IMR-90 (cell line): ENCODE data around the gene SLC2A1. TPM values are rescaled to one million over a fixed set of nuclear protein-coding genes. Genes with fewer than 3 reads are reported as not detected.

ENCODE experiments used
- ATAC-seq: fragments of 200-7000 bp; cut with Tn5 transposase; 2 replicates; pipeline ENCODE4 v1.9.1; 2020; ENCODE audit warnings: low read depth, mild to moderate bottlenecking, moderate library complexity
- BruUV-seq: library from RNA; stranded (reverse); fragments of 400-500 nt; replicated peaks from 2 replicates; lab custom pipeline; 2021; lab: Mats Ljungman, UMichigan
- CTCF ChIA-PET: fragments of 300-600 bp; formaldehyde crosslinking; extraction: SDS; loops from one replicate; lab custom pipeline; 2021; ENCODE audit warnings: antibody characterized with exemption; lab: Yijun Ruan, JAX
- POLR2A ChIA-PET: fragments of 300-600 bp; sonication (Branson Sonifier 250); formaldehyde crosslinking; loops from one replicate; lab custom pipeline; 2022; ENCODE audit warnings: antibody characterized with exemption; ENCODE audit not compliant: unreplicated experiment; lab: Charles Lee
- DNase-seq: peaks from one replicate; pipeline ENCODE4 v3.0.0; 2013
- H2AFZ ChIP-seq: replicated peaks from 2 replicates; pipeline ENCODE3; 2013; ENCODE audit warnings: low read length, mild to moderate bottlenecking; ENCODE audit not compliant: poor library complexity
- H2AK5ac ChIP-seq: 2 replicates; pipeline ENCODE4 v1.6.1; 2013; ENCODE audit warnings: low read depth, low read length, inconsistent platforms
- H2AK9ac ChIP-seq: replicated peaks from 2 replicates; pipeline ENCODE3; 2013; ENCODE audit warnings: mild to moderate bottlenecking, low read depth, low read length, moderate library complexity; ENCODE audit not compliant: poor library complexity
- H2BK120ac ChIP-seq: 2 replicates; pipeline ENCODE4 v1.6.1; 2013; ENCODE audit warnings: low read depth, low read length, inconsistent platforms
- H2BK15ac ChIP-seq: 3 replicates; pipeline ENCODE4 v1.6.1; 2013; ENCODE audit warnings: low read depth, low read length, inconsistent platforms
- H2BK20ac ChIP-seq: 2 replicates; pipeline ENCODE4 v1.6.1; 2013; ENCODE audit warnings: low read depth, mild to moderate bottlenecking, inconsistent platforms, low read length, moderate library complexity
- H2BK5ac ChIP-seq: 2 replicates; pipeline ENCODE4 v1.6.1; 2013; ENCODE audit warnings: mild to moderate bottlenecking, low read depth, low read length, inconsistent platforms; ENCODE audit not compliant: poor library complexity, severe bottlenecking
- H3K14ac ChIP-seq: replicated peaks from 2 replicates; pipeline ENCODE4 v1.6.1; 2013; ENCODE audit warnings: low read depth, low read length, inconsistent platforms
- H3K18ac ChIP-seq: 2 replicates; pipeline ENCODE4 v1.6.1; 2013; ENCODE audit warnings: low read depth, low read length, control low read depth
- H3K23ac ChIP-seq: 2 replicates; pipeline ENCODE4 v1.6.1; 2013; ENCODE audit warnings: low read depth, low read length, inconsistent platforms
- H3K27ac ChIP-seq: 2 replicates; pipeline ENCODE4 v1.5.1; 2013; ENCODE audit warnings: mild to moderate bottlenecking, control low read depth, low read length; ENCODE audit not compliant: insufficient read depth
- H3K27me3 ChIP-seq: 2 replicates; pipeline ENCODE4 v1.6.1; 2013; ENCODE audit warnings: low read length; ENCODE audit not compliant: control insufficient read depth, insufficient read depth
- H3K36me3 ChIP-seq: 2 replicates; pipeline ENCODE4 v1.6.1; 2013; ENCODE audit warnings: low read length, mixed read lengths; ENCODE audit not compliant: control insufficient read depth, insufficient read depth
- H3K4ac ChIP-seq: 2 replicates; pipeline ENCODE4 v1.6.1; 2013; ENCODE audit warnings: low read depth, low read length, inconsistent platforms
- H3K4me1 ChIP-seq: 2 replicates; pipeline ENCODE4 v1.6.1; 2013; ENCODE audit warnings: low read length, mixed read lengths; ENCODE audit not compliant: control insufficient read depth, insufficient read depth
- H3K4me2 ChIP-seq: 2 replicates; pipeline ENCODE4 v1.6.1; 2013; ENCODE audit warnings: low read depth, mild to moderate bottlenecking, control low read depth, low read length, moderate library complexity
- H3K4me3 ChIP-seq: 2 replicates; pipeline ENCODE4 v1.5.1; 2013; ENCODE audit warnings: low read depth, mild to moderate bottlenecking, control low read depth, low read length, moderate library complexity; ENCODE audit not compliant: insufficient read depth
- H3K56ac ChIP-seq: 2 replicates; pipeline ENCODE4 v1.6.1; 2013; ENCODE audit warnings: low read length, inconsistent platforms; ENCODE audit not compliant: insufficient read depth; ENCODE audit errors: extremely low read depth
- H3K79me1 ChIP-seq, 2 experiments: 2 replicates each; pipeline ENCODE4 v1.6.1; 2013; ENCODE audit warnings: low read length in 2 of 2, inconsistent platforms in 1 of 2, low read depth in 1 of 2
- H3K9ac ChIP-seq: 2 replicates; pipeline ENCODE4 v1.6.1; 2013; ENCODE audit warnings: low read depth, low read length, control low read depth
- H3K9me1 ChIP-seq: 2 replicates; pipeline ENCODE4 v1.6.1; 2013; ENCODE audit warnings: low read length, inconsistent platforms; ENCODE audit not compliant: insufficient read depth
- H3K9me3 ChIP-seq: 2 replicates; pipeline ENCODE4 v1.6.1; 2013; ENCODE audit warnings: low read length; ENCODE audit not compliant: control insufficient read depth, insufficient read depth
- H4K20me1 ChIP-seq: 2 replicates; pipeline ENCODE4 v1.6.1; 2013; ENCODE audit warnings: low read length, inconsistent platforms; ENCODE audit not compliant: insufficient read depth
- H4K5ac ChIP-seq: 2 replicates; pipeline ENCODE4 v1.6.1; 2013; ENCODE audit warnings: mild to moderate bottlenecking, low read depth, low read length, control low read depth
- H4K8ac ChIP-seq, 2 experiments: 2 replicates each; pipeline ENCODE4 v1.6.1; 2013; ENCODE audit warnings: low read depth in 2 of 2, low read length in 2 of 2, control low read depth in 1 of 2, inconsistent platforms in 1 of 2
- H4K91ac ChIP-seq: 2 replicates; pipeline ENCODE4 v1.6.1; 2013; ENCODE audit warnings: low read depth, low read length, inconsistent platforms; ENCODE audit not compliant: insufficient read depth
- CHD1 ChIP-seq: IDR thresholded peaks from 2 replicates; pipeline ENCODE4 v1.6.1; 2012; ENCODE audit warnings: low read depth, low read length, improper control_type of control experiment
- FOS ChIP-seq: fragments of 150-350 bp; IDR thresholded peaks from 2 replicates; pipeline ENCODE4 v1.6.1; 2016; ENCODE audit warnings: low read depth, low read length
- MAZ ChIP-seq: IDR thresholded peaks from 2 replicates; pipeline ENCODE4 v1.6.1; 2012; ENCODE audit warnings: low read depth, mild to moderate bottlenecking, low read length, improper control_type of control experiment, moderate library complexity, borderline replicate concordance
- NFE2L2 ChIP-seq: fragments of 150-350 bp; IDR thresholded peaks from 2 replicates; pipeline ENCODE4 v1.6.1; 2016; ENCODE audit warnings: low read depth, mild to moderate bottlenecking, low read length
- POLR2A ChIP-seq: IDR thresholded peaks from 2 replicates; pipeline ENCODE4 v1.6.1; 2012; ENCODE audit warnings: mild to moderate bottlenecking, low read depth, low read length
- WGBS, 2 experiments: methylation state at CpG; one replicate each; pipeline versions ENCODE4 v1.1.5 to v1.1.7; 2013; ENCODE audit warnings: missing lambda C conversion rate in 2 of 2; ENCODE audit not compliant: insufficient read length in 1 of 2; ENCODE audit errors: extremely low coverage in 2 of 2; 5-methylcytosine and 5-hydroxymethylcytosine counted together
- dilution Hi-C: fragments of 300-500 bp; cut with HindIII; formaldehyde crosslinking; loops from one replicate; pipeline ENCODE4 v1.14.3; 2018; ENCODE audit warnings: low sequenced_read_pairs; ENCODE audit not compliant: unreplicated experiment
- in situ Hi-C: fragments of 300-500 bp; cut with MboI; formaldehyde crosslinking; loops from 3 replicates; pipeline ENCODE4 v1.14.3; 2019; ENCODE audit warnings: low sequenced_read_pairs, inconsistent platforms, mixed read lengths
- intact Hi-C: fragments of 100-400 bp; cut with micrococcal nuclease; formaldehyde crosslinking; loops from 2 replicates; pipeline ENCODE4 v1.10.0; 2022
- polyA plus RNA-seq, 3 experiments: library from polyadenylated mRNA; depleted of rRNA; stranded (reverse); fragments of >200 nt; gene quantifications; 2 replicates each; pipeline ENCODE4 v1.2.3, GENCODE V29; 2012; ENCODE audit warnings: low replicate concordance in 1 of 3
- total RNA-seq: library from RNA; depleted of rRNA; stranded (reverse); fragments of >200 nt; gene quantifications from 2 replicates; pipeline ENCODE4 v1.2.3, GENCODE V29; 2012

The SLC2A1 gene
- total and polyA plus RNA-seq, 2 of the 4 experiments (the other 2 are of a cell fraction) = 200 to 395 TPM

DNA sequence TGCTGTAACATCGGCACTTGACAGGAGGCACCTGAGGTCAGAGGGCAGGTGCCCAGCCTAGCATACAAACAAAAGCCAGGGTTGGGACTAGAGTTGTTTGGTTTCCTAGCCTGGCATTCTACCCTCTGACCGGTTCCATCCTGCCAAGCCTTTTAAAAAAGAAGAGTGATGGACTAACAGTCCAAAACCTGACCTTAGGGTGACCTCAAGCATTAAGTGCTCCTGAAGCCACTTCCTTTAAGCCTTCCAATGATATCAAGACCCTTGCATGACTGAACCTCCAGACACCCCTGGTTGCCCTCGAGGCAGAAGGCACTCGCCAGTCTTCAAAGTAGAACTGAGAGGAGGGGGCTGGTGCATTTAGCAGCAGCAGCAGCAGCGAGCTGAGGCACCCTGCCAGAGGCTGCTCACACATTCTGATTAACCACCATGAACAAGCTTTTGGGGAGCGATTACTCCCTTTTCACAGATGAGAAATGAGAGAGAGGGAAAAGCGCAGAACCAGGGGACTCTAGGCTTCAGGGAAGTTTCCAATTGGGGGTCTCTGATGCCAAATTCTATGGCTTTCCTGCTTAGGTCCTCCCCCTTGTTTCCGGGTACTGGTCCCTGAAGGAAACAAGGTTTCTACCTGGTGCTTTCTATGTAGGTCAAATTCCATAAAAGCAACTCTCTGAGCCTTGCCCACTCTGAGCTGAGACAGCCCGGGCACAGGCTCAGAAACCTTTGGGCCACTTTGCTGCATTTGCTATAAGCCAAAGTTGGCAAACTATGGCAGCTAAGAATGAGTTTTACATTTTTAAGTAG is 9.2 kb downstream of the SLC2A1 start:
- H3K23ac ChIP-seq = peak overlapping the region; percentile 52
- H4K91ac ChIP-seq = peak overlapping the region; percentile 86
- in situ Hi-C loops (no loop called here), dilution Hi-C loops (no loop called here), intact Hi-C loops (no loop called here)
- peaks cover 45% of the 10 kb centered on the region for H3K36me3 ChIP-seq
- peak overlapping the region; percentile 59 to 65 for H4K8ac ChIP-seq
- H3K56ac ChIP-seq = peak overlapping the region; percentile 67; the same call in 1 of the 2 replicates
- ATAC-seq = no peak
- TF ChIP-seq POLR2A = no peak
- no peak for TF ChIP-seq CHD1
- no peak for TF ChIP-seq NFE2L2
- TF ChIP-seq FOS = no peak
- TF ChIP-seq MAZ = no peak
- H4K5ac ChIP-seq = peak overlapping the region; percentile 53; the same call in 1 of the 2 replicates
- H3K4me2 ChIP-seq = peak overlapping the region; percentile 32
- H2BK120ac ChIP-seq = peak overlapping the region; percentile 97
- H3K9ac ChIP-seq = peak overlapping the region; percentile 19; the same call in 1 of the 2 replicates
- CTCF ChIA-PET = interaction anchor here (0.9 kb wide), 1 partner anchor 124 kb away, joined by 3 read pairs; no protein-coding TSS in a partner anchor
- peak overlapping the region; percentile 53; the same call in 2 of the 3 replicates for H2BK15ac ChIP-seq
- H2AK9ac ChIP-seq = peak overlapping the region; percentile 87
- H2BK20ac ChIP-seq = peak overlapping the region; percentile 87
- H3K27me3 ChIP-seq = no peaks in the 10 kb centered on the region
- no peak overlapping the region for H3K4me3 ChIP-seq
- H3K4me1 ChIP-seq = peaks cover 62% of the 10 kb centered on the region
- no peak overlapping the region for H2AFZ ChIP-seq
- H3K18ac ChIP-seq = peak overlapping the region; percentile 34; the same call in 1 of the 2 replicates
- DNase-seq = no peak
- H3K79me1 ChIP-seq = peaks cover 0 to 66% of the 10 kb centered on the region in 2 experiments; a peak in 3 of 4 replicates
- H4K20me1 ChIP-seq = peaks cover 81% of the 10 kb centered on the region
- H3K14ac ChIP-seq = peak overlapping the region; percentile 94
- peak overlapping the region; percentile 75 for H3K4ac ChIP-seq
- POLR2A ChIA-PET = interaction anchor here (1.2 kb wide), 1 partner anchor 10 kb away, joined by 3 read pairs; no protein-coding TSS in a partner anchor
- peaks cover 42% of the 10 kb centered on the region for H3K9me1 ChIP-seq
- 78% methylated on average over 1 of the region's 9 CpGs; no CpG with 5 or more reads in 1 of the 2 experiments for WGBS, 2 experiments
- peak overlapping the region; percentile 72 for H2BK5ac ChIP-seq
- no TSS peak for BruUV-seq
- peak overlapping the region; percentile 65 for H3K27ac ChIP-seq
- no peaks in the 10 kb centered on the region for H3K9me3 ChIP-seq
- H2AK5ac ChIP-seq = peak overlapping the region; percentile 90
